Spleen (tissue), 7 donors: Measurements from ENCODE around the gene SERPINB2.

Source experiments
- POLR2A ChIP-seq, 3 donors: fragments of 450-650 bp; IDR thresholded peaks; one replicate each; pipeline ENCODE4 v1.5.1; 2017; ENCODE audit warnings: antibody characterized with exemption in 3 of 3, mild to moderate bottlenecking in 1 of 3
- POLR2AphosphoS5 ChIP-seq, 3 donors: sonication (generic); formaldehyde crosslinking; IDR thresholded peaks; one replicate each; pipeline ENCODE4 v1.5.1; 2017; ENCODE audit warnings: antibody characterized with exemption in 3 of 3
- TF ChIP-seq, protein P1 (sequence below), 11 experiments: fragments of 200-600 bp in 7 of 11; fragments of 450-650 bp in 4 of 11; sonication (generic) in 4 of 11; IDR thresholded peaks in 8 of 11; conservative IDR thresholded peaks in 3 of 11; 1 replicate in 7 of 11; 2 replicates in 4 of 11; pipeline versions ENCODE4 v1.4.0 to v1.8.0; 2016 to 2021; ENCODE audit warnings: antibody characterized with exemption in 11 of 11, inconsistent platforms in 4 of 11, mild to moderate bottlenecking in 1 of 11
- donor health status: DM: no; HTN: no; CAD: no; lungs with moderate emphysema.
- donor health status: DM: no; HTN: no; CAD: no.
- donor health status: DM: no; HTN: no; CAD: no.

- TF ChIP-seq, protein P1, sequence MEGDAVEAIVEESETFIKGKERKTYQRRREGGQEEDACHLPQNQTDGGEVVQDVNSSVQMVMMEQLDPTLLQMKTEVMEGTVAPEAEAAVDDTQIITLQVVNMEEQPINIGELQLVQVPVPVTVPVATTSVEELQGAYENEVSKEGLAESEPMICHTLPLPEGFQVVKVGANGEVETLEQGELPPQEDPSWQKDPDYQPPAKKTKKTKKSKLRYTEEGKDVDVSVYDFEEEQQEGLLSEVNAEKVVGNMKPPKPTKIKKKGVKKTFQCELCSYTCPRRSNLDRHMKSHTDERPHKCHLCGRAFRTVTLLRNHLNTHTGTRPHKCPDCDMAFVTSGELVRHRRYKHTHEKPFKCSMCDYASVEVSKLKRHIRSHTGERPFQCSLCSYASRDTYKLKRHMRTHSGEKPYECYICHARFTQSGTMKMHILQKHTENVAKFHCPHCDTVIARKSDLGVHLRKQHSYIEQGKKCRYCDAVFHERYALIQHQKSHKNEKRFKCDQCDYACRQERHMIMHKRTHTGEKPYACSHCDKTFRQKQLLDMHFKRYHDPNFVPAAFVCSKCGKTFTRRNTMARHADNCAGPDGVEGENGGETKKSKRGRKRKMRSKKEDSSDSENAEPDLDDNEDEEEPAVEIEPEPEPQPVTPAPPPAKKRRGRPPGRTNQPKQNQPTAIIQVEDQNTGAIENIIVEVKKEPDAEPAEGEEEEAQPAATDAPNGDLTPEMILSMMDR (IDR thresholded peaks at IDR 0.05 in 8 of 11, conservative IDR thresholded peaks at IDR 0.05 in 3 of 11), result no peak
- no peak for TF ChIP-seq POLR2AphosphoS5 (IDR thresholded peaks at IDR 0.05)
- TF ChIP-seq POLR2A (IDR thresholded peaks at IDR 0.05), result no peak
These were observed 1.1 kb downstream of the SERPINB2 start for GRCh38 chr18:63888470-63889190.
